H9 (cell line): ENCODE data around the gene SPTA1. TPM values are rescaled to one million over a fixed set of nuclear protein-coding genes. Genes with fewer than 3 reads are reported as not detected.

Experiments used
- DNase-seq: peaks from one replicate; pipeline ENCODE4 v3.0.0-alpha.2; 2017
- H2AFZ ChIP-seq: one replicate; pipeline ENCODE4 v1.6.1; 2013; ENCODE audit warnings: mild to moderate bottlenecking, low read length, control low read depth, moderate library complexity
- H2AK5ac ChIP-seq: 2 replicates; pipeline ENCODE4 v1.6.1; 2013; ENCODE audit warnings: low read length, control low read depth, mixed read lengths; ENCODE audit not compliant: insufficient read length
- H2BK120ac ChIP-seq: one replicate; pipeline ENCODE4 v1.6.1; 2013; ENCODE audit warnings: low read depth, mild to moderate bottlenecking, low read length, control low read depth, inconsistent platforms; ENCODE audit not compliant: poor library complexity, severe bottlenecking
- H2BK12ac ChIP-seq: 2 replicates; pipeline ENCODE4 v1.6.1; 2013; ENCODE audit warnings: low read length, control low read depth, mixed read lengths, low read depth; ENCODE audit not compliant: insufficient read length
- H2BK15ac ChIP-seq: 2 replicates; pipeline ENCODE4 v1.6.1; 2013; ENCODE audit warnings: low read depth, low read length, control low read depth
- H2BK20ac ChIP-seq: one replicate; pipeline ENCODE4 v1.6.1; 2013; ENCODE audit warnings: low read depth, mild to moderate bottlenecking, low read length, control low read depth, inconsistent platforms; ENCODE audit not compliant: poor library complexity, severe bottlenecking
- H2BK5ac ChIP-seq: 2 replicates; pipeline ENCODE4 v1.6.1; 2013; ENCODE audit warnings: low read length, control low read depth, mixed read lengths; ENCODE audit not compliant: insufficient read length
- H3K14ac ChIP-seq: 2 replicates; pipeline ENCODE4 v1.6.1; 2013; ENCODE audit warnings: low read length, control low read depth; ENCODE audit not compliant: insufficient read depth
- H3K18ac ChIP-seq: 2 replicates; pipeline ENCODE4 v1.6.1; 2013; ENCODE audit warnings: low read depth, mild to moderate bottlenecking, mixed read lengths, low read length, control low read depth; ENCODE audit not compliant: insufficient read length
- H3K23ac ChIP-seq: 2 replicates; pipeline ENCODE4 v1.6.1; 2013; ENCODE audit warnings: low read length, control low read depth, mixed read lengths, low read depth; ENCODE audit not compliant: insufficient read length
- H3K23me2 ChIP-seq: 2 replicates; pipeline ENCODE4 v1.6.1; 2013; ENCODE audit warnings: low read depth, mild to moderate bottlenecking, mixed read lengths, low read length, control low read depth; ENCODE audit not compliant: insufficient read length, poor library complexity, severe bottlenecking
- H3K27ac ChIP-seq: 2 replicates; pipeline ENCODE4 v1.5.1; 2013; ENCODE audit warnings: low read length, control low read depth, mixed read lengths, low read depth; ENCODE audit not compliant: insufficient read length
- H3K27me3 ChIP-seq: 2 replicates; pipeline ENCODE4 v1.6.1; 2013; ENCODE audit warnings: low read length, control low read depth, inconsistent platforms; ENCODE audit not compliant: insufficient read depth
- H3K4ac ChIP-seq: 2 replicates; pipeline ENCODE4 v1.6.1; 2013; ENCODE audit warnings: low read depth, mild to moderate bottlenecking, control low read depth, inconsistent platforms, low read length, moderate library complexity
- H3K4me1 ChIP-seq: 2 replicates; pipeline ENCODE4 v1.6.1; 2013; ENCODE audit warnings: low read length, control low read depth, inconsistent platforms; ENCODE audit not compliant: insufficient read depth
- H3K4me2 ChIP-seq: 2 replicates; pipeline ENCODE4 v1.6.1; 2013; ENCODE audit warnings: low read length, control low read depth, mixed read lengths; ENCODE audit not compliant: insufficient read length, insufficient read depth
- H3K56ac ChIP-seq: 2 replicates; pipeline ENCODE4 v1.6.1; 2013; ENCODE audit warnings: low read depth, mild to moderate bottlenecking, mixed read lengths, low read length, control low read depth; ENCODE audit not compliant: insufficient read length
- H3K79me1 ChIP-seq: 2 replicates; pipeline ENCODE4 v1.6.1; 2013; ENCODE audit warnings: low read depth, mild to moderate bottlenecking, moderate library complexity, low read length, control low read depth, inconsistent platforms; ENCODE audit not compliant: insufficient read depth, poor library complexity, severe bottlenecking
- H3K79me2 ChIP-seq: 2 replicates; pipeline ENCODE4 v1.6.1; 2013; ENCODE audit warnings: low read length, control low read depth, inconsistent platforms; ENCODE audit not compliant: insufficient read depth
- H3K9ac ChIP-seq: 2 replicates; pipeline ENCODE4 v1.6.1; 2013; ENCODE audit warnings: low read length, control low read depth, mixed read lengths; ENCODE audit not compliant: insufficient read length; ENCODE audit errors: extremely low read depth
- H3K9me3 ChIP-seq: one replicate; pipeline ENCODE4 v1.6.1; 2013; ENCODE audit warnings: low read depth, low read length, inconsistent platforms; ENCODE audit not compliant: control insufficient read depth
- H3T11ph ChIP-seq: one replicate; pipeline ENCODE4 v1.6.1; 2013; ENCODE audit warnings: mild to moderate bottlenecking, low read length, control low read depth, inconsistent platforms
- H4K20me1 ChIP-seq: one replicate; pipeline ENCODE4 v1.6.1; 2013; ENCODE audit not compliant: control insufficient read depth, insufficient read length, insufficient read depth
- H4K5ac ChIP-seq: 2 replicates; pipeline ENCODE4 v1.6.1; 2013; ENCODE audit warnings: low read depth, mild to moderate bottlenecking, mixed read lengths, low read length, control low read depth; ENCODE audit not compliant: insufficient read length
- H4K8ac ChIP-seq: replicated peaks from 2 replicates; pipeline ENCODE4 v1.6.1; 2013; ENCODE audit warnings: low read length, control low read depth, mixed read lengths, low read depth; ENCODE audit not compliant: insufficient read length
- H4K91ac ChIP-seq: 2 replicates; pipeline ENCODE4 v1.6.1; 2013; ENCODE audit warnings: low read depth, mild to moderate bottlenecking, moderate library complexity, mixed read lengths, low read length, control low read depth; ENCODE audit not compliant: insufficient read length
- H3K27ac Mint-ChIP-seq, 3 experiments: 2 replicates in 2 of 3; 3 replicates in 1 of 3; pipeline ENCODE4 v1.8.0; 2020 to 2021; ENCODE audit warnings: mixed read lengths in 3 of 3, mild to moderate bottlenecking in 1 of 3, moderate library complexity in 1 of 3
- H3K27me3 Mint-ChIP-seq: 2 replicates; pipeline ENCODE4 v1.8.0; 2021; ENCODE audit warnings: low read depth, mild to moderate bottlenecking, moderate library complexity, mixed read lengths
- H3K36me3 Mint-ChIP-seq, 3 experiments: 2 replicates in 2 of 3; 3 replicates in 1 of 3; pipeline ENCODE4 v1.8.0; 2020 to 2021; ENCODE audit warnings: low read depth in 3 of 3, mixed read lengths in 3 of 3; ENCODE audit not compliant: insufficient read depth in 1 of 3
- H3K4me1 Mint-ChIP-seq, 2 experiments: 2 replicates each; pipeline ENCODE4 v1.8.0; 2020; ENCODE audit warnings: mixed read lengths in 2 of 2
- H3K4me3 Mint-ChIP-seq, 2 experiments: 2 replicates in 1 of 2; 3 replicates in 1 of 2; pipeline ENCODE4 v1.8.0; 2020 to 2021; ENCODE audit warnings: mild to moderate bottlenecking in 2 of 2, mixed read lengths in 2 of 2, moderate library complexity in 1 of 2
- H3K9me3 Mint-ChIP-seq, 2 experiments: 2 replicates in 1 of 2; 3 replicates in 1 of 2; pipeline ENCODE4 v1.8.0; 2020; ENCODE audit warnings: mild to moderate bottlenecking in 2 of 2, mixed read lengths in 2 of 2, moderate library complexity in 1 of 2
- total RNA-seq: library from RNA; stranded (reverse); gene quantifications from 2 replicates; pipeline ENCODE4 v1.2.1, GENCODE V29; 2021
- TF ChIP-seq, protein P1 (sequence below): fragments of 200-600 bp; sonication (generic); conservative IDR thresholded peaks from 3 replicates; pipeline ENCODE4 v1.8.0; 2021; ENCODE audit warnings: antibody characterized with exemption, mild to moderate bottlenecking

The SPTA1 gene
- total RNA-seq, 1 experiment from 2014 or later: not detected

DNA sequence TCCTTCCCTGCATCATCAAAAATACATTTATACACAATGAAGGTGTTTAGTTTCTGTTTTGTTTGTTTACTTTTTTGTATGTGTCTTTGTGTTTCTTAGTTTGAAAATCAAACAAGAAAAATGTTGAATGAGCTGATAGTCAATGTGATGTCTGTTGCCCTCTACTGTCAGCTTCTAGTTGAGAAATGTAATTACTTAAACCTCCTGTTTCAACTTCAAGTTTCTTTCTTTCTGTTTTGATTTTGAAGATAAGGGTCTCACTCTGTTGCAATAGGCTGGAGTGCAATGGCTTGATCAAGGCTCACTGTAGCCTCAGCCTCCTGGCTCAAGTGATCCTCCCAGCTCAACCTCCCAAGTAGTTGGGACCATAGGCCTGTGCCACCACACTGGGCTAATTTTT, 37.5 kb downstream of the SPTA1 start:
- Histone ChIP-seq H3K56ac (no peak overlapping the region), H3K4ac (no peak overlapping the region), H2AFZ (no peak overlapping the region), H2AK5ac (no peak overlapping the region), H2BK120ac (no peak overlapping the region), H3K79me1 (no peaks in the 10 kb centered on the region), H3T11ph (no peak overlapping the region), H3K27me3 (no peaks in the 10 kb centered on the region), H3K4me1 (no peaks in the 10 kb centered on the region), H3K23ac (no peak overlapping the region), H3K18ac (no peak overlapping the region), H3K27ac (no peak overlapping the region), H3K14ac (no peak overlapping the region), H3K4me2 (no peak overlapping the region), H2BK5ac (no peak overlapping the region), H3K79me2 (no peaks in the 10 kb centered on the region), H3K23me2 (no peaks in the 10 kb centered on the region), H4K91ac (no peak overlapping the region), H4K8ac (no peak overlapping the region), H2BK15ac (no peak overlapping the region), H4K5ac (no peak overlapping the region), H3K9ac (no peak overlapping the region), H2BK20ac (no peak overlapping the region), H2BK12ac (no peak overlapping the region), H4K20me1 (no peaks in the 10 kb centered on the region), H3K9me3 (no peaks in the 10 kb centered on the region)
- H3K4me3 Mint-ChIP-seq: no peak overlapping the region
- H3K4me1 Mint-ChIP-seq: no peaks in the 10 kb centered on the region
- DNase-seq: no peak
- H3K9me3 Mint-ChIP-seq: no peaks in the 10 kb centered on the region
- no peaks in the 10 kb centered on the region for H3K36me3 Mint-ChIP-seq
- TF ChIP-seq, protein P1, sequence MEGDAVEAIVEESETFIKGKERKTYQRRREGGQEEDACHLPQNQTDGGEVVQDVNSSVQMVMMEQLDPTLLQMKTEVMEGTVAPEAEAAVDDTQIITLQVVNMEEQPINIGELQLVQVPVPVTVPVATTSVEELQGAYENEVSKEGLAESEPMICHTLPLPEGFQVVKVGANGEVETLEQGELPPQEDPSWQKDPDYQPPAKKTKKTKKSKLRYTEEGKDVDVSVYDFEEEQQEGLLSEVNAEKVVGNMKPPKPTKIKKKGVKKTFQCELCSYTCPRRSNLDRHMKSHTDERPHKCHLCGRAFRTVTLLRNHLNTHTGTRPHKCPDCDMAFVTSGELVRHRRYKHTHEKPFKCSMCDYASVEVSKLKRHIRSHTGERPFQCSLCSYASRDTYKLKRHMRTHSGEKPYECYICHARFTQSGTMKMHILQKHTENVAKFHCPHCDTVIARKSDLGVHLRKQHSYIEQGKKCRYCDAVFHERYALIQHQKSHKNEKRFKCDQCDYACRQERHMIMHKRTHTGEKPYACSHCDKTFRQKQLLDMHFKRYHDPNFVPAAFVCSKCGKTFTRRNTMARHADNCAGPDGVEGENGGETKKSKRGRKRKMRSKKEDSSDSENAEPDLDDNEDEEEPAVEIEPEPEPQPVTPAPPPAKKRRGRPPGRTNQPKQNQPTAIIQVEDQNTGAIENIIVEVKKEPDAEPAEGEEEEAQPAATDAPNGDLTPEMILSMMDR: no peak; the same call in 2 of the 3 replicates
- H3K27ac Mint-ChIP-seq: no peak overlapping the region
- no peaks in the 10 kb centered on the region for H3K27me3 Mint-ChIP-seq
